Calu3 (cell line): ENCODE results near the gene NGEF. TPM values are rescaled to one million over a fixed set of nuclear protein-coding genes. Genes with fewer than 3 reads are reported as not detected.

Experiments used
- BruUV-seq: library from RNA; stranded (reverse); fragments of 400-500 nt; replicated peaks from 2 replicates; lab custom pipeline; 2021; lab: Mats Ljungman, UMichigan
- CTCF ChIA-PET: fragments of 300-600 bp; sonication (Branson Sonifier 250); formaldehyde crosslinking; loops from one replicate; lab custom pipeline; 2022; ENCODE audit warnings: antibody characterized with exemption; lab: Charles Lee
- DNase-seq: peaks from one replicate; pipeline ENCODE4 v3.0.0; 2022
- H3K27ac Mint-ChIP-seq: one replicate; pipeline ENCODE4 v1.8.0; 2022; ENCODE audit warnings: mixed read lengths; ENCODE audit not compliant: unreplicated experiment
- H3K27me3 Mint-ChIP-seq: one replicate; pipeline ENCODE4 v1.8.0; 2022; ENCODE audit warnings: mixed read lengths; ENCODE audit not compliant: unreplicated experiment
- H3K36me3 Mint-ChIP-seq: one replicate; pipeline ENCODE4 v1.8.0; 2022; ENCODE audit warnings: mild to moderate bottlenecking, moderate library complexity, mixed read lengths; ENCODE audit not compliant: insufficient read depth, unreplicated experiment
- H3K4me1 Mint-ChIP-seq: one replicate; pipeline ENCODE4 v1.8.0; 2022; ENCODE audit warnings: mild to moderate bottlenecking, low read depth, mixed read lengths; ENCODE audit not compliant: unreplicated experiment
- H3K4me3 Mint-ChIP-seq: one replicate; pipeline ENCODE4 v1.8.0; 2022; ENCODE audit warnings: mild to moderate bottlenecking, low read depth, moderate library complexity, mixed read lengths; ENCODE audit not compliant: unreplicated experiment
- H3K9me3 Mint-ChIP-seq: one replicate; pipeline ENCODE4 v1.8.0; 2022; ENCODE audit warnings: low read depth, mixed read lengths; ENCODE audit not compliant: unreplicated experiment
- CTCF ChIP-seq: fragments of 200-600 bp; IDR thresholded peaks from one replicate; pipeline ENCODE4 v1.8.0; 2022; ENCODE audit warnings: antibody characterized with exemption; ENCODE audit not compliant: unreplicated experiment
- intact Hi-C: fragments of 100-400 bp; cut with micrococcal nuclease; formaldehyde crosslinking; loops from one replicate; pipeline ENCODE4 v1.10.0; 2022; ENCODE audit not compliant: unreplicated experiment
- total RNA-seq: library from RNA; stranded (reverse); gene quantifications from 2 replicates; pipeline ENCODE4 v1.2.3, GENCODE V29; 2022

NGEF gene
- total RNA-seq, 1 experiment from 2014 or later, result 1.7 TPM

- CTCF ChIA-PET, result no interaction called here
These were observed 134.0 kb downstream of the NGEF start for GRCh38 chr2:232878855-232879617.

GRCh38 chr2:232877940-232878511 is 135.0 kb downstream of the NGEF start:
- TF ChIP-seq CTCF, result no peak
- DNase-seq, result no peak
- CTCF ChIA-PET, result no interaction called here
- peak overlapping the region; percentile 67 for H3K4me3 Mint-ChIP-seq
- H3K27ac Mint-ChIP-seq, result no peak overlapping the region
- H3K4me1 Mint-ChIP-seq, result peaks cover 18% of the 10 kb centered on the region
- H3K36me3 Mint-ChIP-seq, result peaks cover 30% of the 10 kb centered on the region
- no peaks in the 10 kb centered on the region for H3K9me3 Mint-ChIP-seq
- TSS peak; percentile 62 for BruUV-seq
- intact Hi-C loops, result no loop called here
- no peaks in the 10 kb centered on the region for H3K27me3 Mint-ChIP-seq

More at GRCh38 chr2:232878855-232879617, 134.0 kb downstream of the NGEF start:
- no peak for TF ChIP-seq CTCF
- peaks cover 15% of the 10 kb centered on the region for H3K4me1 Mint-ChIP-seq
- BruUV-seq, result no TSS peak
- H3K4me3 Mint-ChIP-seq, result no peak overlapping the region
- no peak for DNase-seq
- intact Hi-C loops, result no loop called here
- no peaks in the 10 kb centered on the region for H3K9me3 Mint-ChIP-seq
- no peak overlapping the region for H3K27ac Mint-ChIP-seq
- no peaks in the 10 kb centered on the region for H3K27me3 Mint-ChIP-seq
- H3K36me3 Mint-ChIP-seq, result peaks cover 30% of the 10 kb centered on the region

- Mint-ChIP-seq H3K27me3 (no peaks in the 10 kb centered on the region), H3K4me3 (peak overlapping the region; percentile 67), H3K9me3 (no peaks in the 10 kb centered on the region), H3K36me3 (peaks cover 32% of the 10 kb centered on the region), H3K27ac (no peak overlapping the region), H3K4me1 (peaks cover 18% of the 10 kb centered on the region)
- DNase-seq, result no peak
- CTCF ChIA-PET, result no interaction called here
- BruUV-seq, result no TSS peak
- TF ChIP-seq CTCF, result no peak
- intact Hi-C loops, result no loop called here
These were observed 136.0 kb downstream of the NGEF start for GRCh38 chr2:232876978-232877441.

GRCh38 chr2:232876161-232876977 is 136.7 kb downstream of the NGEF start:
- H3K36me3 Mint-ChIP-seq, result peaks cover 34% of the 10 kb centered on the region
- CTCF ChIA-PET, result no interaction called here

More at GRCh38 chr2:232876161-232876977, 136.7 kb downstream of the NGEF start:
- Mint-ChIP-seq H3K27ac (no peak overlapping the region), H3K27me3 (no peaks in the 10 kb centered on the region), H3K9me3 (no peaks in the 10 kb centered on the region), H3K4me3 (peak overlapping the region; percentile 67), H3K4me1 (peaks cover 18% of the 10 kb centered on the region)
- DNase-seq, result peak; percentile 66
- intact Hi-C loops, result no loop called here
- TF ChIP-seq CTCF, result peak; percentile 44
- BruUV-seq, result no TSS peak
